Measurements from ENCODE around the gene IGSF23. TPM values are rescaled to one million over a fixed set of nuclear protein-coding genes. Genes with fewer than 3 reads are reported as not detected.

Gene IGSF23
- polyA plus RNA-seq, 3 donors: 0.23 to 0.46 (median 0.44) TPM

GRCh38 chr19:44648631-44649251 is 35.4 kb downstream of the IGSF23 start:
- 86% methylated on average over 3 of the region's 3 CpGs for WGBS (ENCODE audit: insufficient coverage)
- Histone ChIP-seq H3K9ac (ENCODE audit: insufficient read depth, low read length, poor library complexity, severe bottlenecking) (no peak overlapping the region), H2AFZ (ENCODE audit: insufficient read depth, low read depth, low read length, poor library complexity, severe bottlenecking) (no peak overlapping the region), H3K4me3 (replicated peaks in 1 of 3; ENCODE audit: low read depth in 2 of 3, low read length in 3 of 3) (no peak overlapping the region), H3K27me3 (ENCODE audit: control insufficient read depth in 2 of 2, insufficient read depth in 2 of 2, low read length in 2 of 2) (no peaks in the 10 kb centered on the region), H3K4me1 (ENCODE audit: control insufficient read depth in 1 of 2, insufficient read depth in 2 of 2, low read length in 2 of 2) (peaks cover 6 to 9% of the 10 kb centered on the region in 2 donors), H3K36me3 (replicated peaks in 1 of 2; ENCODE audit: control insufficient read depth in 1 of 2, insufficient read depth in 2 of 2, low read length in 2 of 2) (peaks cover 52 to 57% of the 10 kb centered on the region in 2 donors), H3K79me2 (ENCODE audit: insufficient read depth, low read length) (peaks cover 6% of the 10 kb centered on the region), H3K9me3 (replicated peaks in 1 of 2; ENCODE audit: control insufficient read depth in 1 of 2, insufficient read depth in 1 of 2, low read length in 2 of 2) (no peaks in the 10 kb centered on the region), H4K20me1 (ENCODE audit: insufficient read depth, low read length) (peaks cover 34% of the 10 kb centered on the region), H3K27ac (ENCODE audit: low read depth in 1 of 2, low read length in 2 of 2) (peak overlapping the region in 1 of 2 donors; percentile 29), H3K4me2 (replicated peaks; ENCODE audit: extremely low read depth, low read length, poor library complexity, severe bottlenecking) (no peak overlapping the region)
- Mint-ChIP-seq H3K9me3 (no peaks in the 10 kb centered on the region), H3K36me3 (peaks cover 54 to 72% of the 10 kb centered on the region in 2 donors), H3K27me3 (ENCODE audit: low read depth in 3 of 3) (peaks cover 0 to 1% (median 0%) of the 10 kb centered on the region in 3 donors), H3K4me3 (peak overlapping the region in 1 of 2 donors; percentile 24), H3K27ac (peak overlapping the region in 3 of 7 donors; percentile 4 to 62 (median 35)), H3K4me1 (peaks cover 18% of the 10 kb centered on the region)
- TF ChIP-seq, protein P1, sequence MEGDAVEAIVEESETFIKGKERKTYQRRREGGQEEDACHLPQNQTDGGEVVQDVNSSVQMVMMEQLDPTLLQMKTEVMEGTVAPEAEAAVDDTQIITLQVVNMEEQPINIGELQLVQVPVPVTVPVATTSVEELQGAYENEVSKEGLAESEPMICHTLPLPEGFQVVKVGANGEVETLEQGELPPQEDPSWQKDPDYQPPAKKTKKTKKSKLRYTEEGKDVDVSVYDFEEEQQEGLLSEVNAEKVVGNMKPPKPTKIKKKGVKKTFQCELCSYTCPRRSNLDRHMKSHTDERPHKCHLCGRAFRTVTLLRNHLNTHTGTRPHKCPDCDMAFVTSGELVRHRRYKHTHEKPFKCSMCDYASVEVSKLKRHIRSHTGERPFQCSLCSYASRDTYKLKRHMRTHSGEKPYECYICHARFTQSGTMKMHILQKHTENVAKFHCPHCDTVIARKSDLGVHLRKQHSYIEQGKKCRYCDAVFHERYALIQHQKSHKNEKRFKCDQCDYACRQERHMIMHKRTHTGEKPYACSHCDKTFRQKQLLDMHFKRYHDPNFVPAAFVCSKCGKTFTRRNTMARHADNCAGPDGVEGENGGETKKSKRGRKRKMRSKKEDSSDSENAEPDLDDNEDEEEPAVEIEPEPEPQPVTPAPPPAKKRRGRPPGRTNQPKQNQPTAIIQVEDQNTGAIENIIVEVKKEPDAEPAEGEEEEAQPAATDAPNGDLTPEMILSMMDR (IDR thresholded peaks at IDR 0.05): no peak
- intact Hi-C loops (cut with micrococcal nuclease): no loop called here
- DNase-seq: peak in 2 of 3 donors; percentile 15 to 65

- Histone ChIP-seq H3K4me3 (replicated peaks in 1 of 3; ENCODE audit: low read depth in 2 of 3, low read length in 3 of 3) (no peak overlapping the region), H3K4me2 (replicated peaks; ENCODE audit: extremely low read depth, low read length, poor library complexity, severe bottlenecking) (no peak overlapping the region), H3K9ac (ENCODE audit: insufficient read depth, low read length, poor library complexity, severe bottlenecking) (no peak overlapping the region), H3K27me3 (ENCODE audit: control insufficient read depth in 2 of 2, insufficient read depth in 2 of 2, low read length in 2 of 2) (no peaks in the 10 kb centered on the region), H3K36me3 (replicated peaks in 1 of 2; ENCODE audit: control insufficient read depth in 1 of 2, insufficient read depth in 2 of 2, low read length in 2 of 2) (peaks cover 53 to 60% of the 10 kb centered on the region in 2 donors), H3K79me2 (ENCODE audit: insufficient read depth, low read length) (peaks cover under 1% of the 10 kb centered on the region), H3K4me1 (ENCODE audit: control insufficient read depth in 1 of 2, insufficient read depth in 2 of 2, low read length in 2 of 2) (peaks cover under 1 to 1% of the 10 kb centered on the region in 2 donors), H3K9me3 (replicated peaks in 1 of 2; ENCODE audit: control insufficient read depth in 1 of 2, insufficient read depth in 1 of 2, low read length in 2 of 2) (no peaks in the 10 kb centered on the region), H2AFZ (ENCODE audit: insufficient read depth, low read depth, low read length, poor library complexity, severe bottlenecking) (no peak overlapping the region), H3K27ac (ENCODE audit: low read depth in 1 of 2, low read length in 2 of 2) (no peak overlapping the region), H4K20me1 (ENCODE audit: insufficient read depth, low read length) (peaks cover 38% of the 10 kb centered on the region)
- Mint-ChIP-seq H3K27me3 (ENCODE audit: low read depth in 3 of 3) (peaks cover 0 to under 1% (median 0%) of the 10 kb centered on the region in 3 donors), H3K9me3 (no peaks in the 10 kb centered on the region), H3K4me3 (no peak overlapping the region), H3K4me1 (peaks cover 16% of the 10 kb centered on the region), H3K36me3 (peaks cover 58 to 77% of the 10 kb centered on the region in 2 donors), H3K27ac (peak overlapping the region in 4 of 7 donors; percentile 18 to 81 (median 26))
- no peak for DNase-seq
- 98% methylated on average over 15 of the region's 15 CpGs for WGBS (ENCODE audit: insufficient coverage)
- intact Hi-C loops (cut with micrococcal nuclease): loop anchor here in 1 of 2 donors (10.0 kb wide), 2 partner anchors 75 to 195 kb away; partner anchors contain the start of gene NECTIN2
- TF ChIP-seq, protein P1 (IDR thresholded peaks at IDR 0.05): no peak
Measured at GRCh38 chr19:44649578-44650145, 36.3 kb downstream of the IGSF23 start.
